Gastroesophageal sphincter (tissue), 4 donors: ENCODE data around the gene FNDC3A. TPM values are rescaled to one million over a fixed set of nuclear protein-coding genes. Genes with fewer than 3 reads are reported as not detected.

Experiments used
- ATAC-seq: fragments of 150-250 bp; one replicate; pipeline ENCODE4 v1.9.1; 2016; ENCODE audit warnings: mild to moderate bottlenecking, moderate library complexity
- H3K27ac ChIP-seq, 4 donors: fragments of 200-600 bp; sonication (generic) in 3 of 4; 1 replicate in 3 of 4; 2 replicates in 1 of 4; pipeline ENCODE4 v1.5.1; 2016 to 2019
- H3K27me3 ChIP-seq: fragments of 200-600 bp; sonication (generic); one replicate; pipeline ENCODE4 v1.5.1; 2019
- H3K36me3 ChIP-seq, 2 donors: fragments of 200-600 bp; sonication (generic); one replicate each; pipeline ENCODE4 v1.5.1; 2019; ENCODE audit warnings: control low read depth in 1 of 2
- H3K4me1 ChIP-seq, 3 donors: fragments of 200-600 bp; sonication (generic); 1 replicate in 2 of 3; 2 replicates in 1 of 3; pipeline ENCODE4 v1.5.1; 2016 to 2019; ENCODE audit warnings: control low read depth in 2 of 3
- H3K4me3 ChIP-seq, 2 donors: fragments of 200-600 bp; sonication (generic); one replicate each; pipeline ENCODE4 v1.5.1; 2019; ENCODE audit warnings: mild to moderate bottlenecking in 1 of 2, moderate library complexity in 1 of 2
- H3K9me3 ChIP-seq, 3 donors: fragments of 200-600 bp; sonication (generic); one replicate each; pipeline ENCODE4 v1.5.1; 2017 to 2019; ENCODE audit warnings: control low read depth in 2 of 3
- EP300 ChIP-seq: sonication (generic); formaldehyde crosslinking; IDR thresholded peaks from one replicate; pipeline ENCODE4 v1.6.1; 2017; ENCODE audit warnings: antibody characterized with exemption, mild to moderate bottlenecking
- POLR2A ChIP-seq, 2 donors: fragments of 450-650 bp; IDR thresholded peaks; one replicate each; pipeline ENCODE4 v1.6.1; 2017; ENCODE audit warnings: antibody characterized with exemption in 2 of 2, mild to moderate bottlenecking in 2 of 2, moderate library complexity in 1 of 2
- POLR2AphosphoS5 ChIP-seq: sonication (generic); formaldehyde crosslinking; IDR thresholded peaks from one replicate; pipeline ENCODE4 v1.6.1; 2017; ENCODE audit warnings: antibody characterized with exemption
- WGBS, 2 donors: methylation state at CpG; one replicate each; pipeline ENCODE4 v1.1.5; 2018; ENCODE audit warnings: low coverage in 1 of 2; 5-methylcytosine and 5-hydroxymethylcytosine counted together
- total RNA-seq, 4 donors: library from RNA; depleted of rRNA; stranded (reverse); fragments of >200 nt; gene quantifications; one replicate each; pipeline ENCODE4 v1.1.0, GENCODE V29; 2016
- TF ChIP-seq, protein P1 (sequence below), 4 experiments: fragments of 200-600 bp in 2 of 4; fragments of 450-650 bp in 2 of 4; sonication (generic) in 1 of 4; IDR thresholded peaks; one replicate each; pipeline ENCODE4 v1.5.1; 2017 to 2019; ENCODE audit warnings: antibody characterized with exemption in 4 of 4, mild to moderate bottlenecking in 2 of 4, moderate library complexity in 2 of 4

The FNDC3A gene
- total RNA-seq, 4 donors from 2014 or later, result 36.4 to 55.9 (median 47.8) TPM

DNA sequence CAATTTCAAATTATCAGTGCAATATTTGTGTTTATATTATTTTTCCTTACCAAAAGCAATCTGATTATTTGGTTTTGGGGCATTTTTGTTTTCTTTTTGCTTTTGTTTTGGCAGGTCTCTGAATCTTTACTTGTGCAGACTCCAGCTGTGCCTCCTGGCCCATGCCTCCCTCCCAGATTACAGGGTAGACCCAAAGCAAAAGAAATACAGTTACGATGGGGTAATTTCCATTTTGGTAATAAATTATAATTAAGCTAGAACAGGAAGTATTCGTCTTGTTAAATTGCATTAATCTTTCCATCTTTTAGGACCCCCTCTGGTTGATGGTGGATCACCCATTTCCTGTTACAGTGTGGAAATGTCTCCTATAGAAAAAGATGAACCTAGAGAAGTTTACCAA, 215.2 kb downstream of the FNDC3A start:
- no peaks in the 10 kb centered on the region for H3K9me3 ChIP-seq
- no peak overlapping the region for H3K4me3 ChIP-seq
- 78 to 82% methylated on average over 2 of the region's 2 CpGs for WGBS, 2 donors
- no peaks in the 10 kb centered on the region for H3K27me3 ChIP-seq
- TF ChIP-seq EP300 (no peak), POLR2AphosphoS5 (no peak), POLR2A (IDR thresholded peaks at IDR 0.05) (no peak)
- TF ChIP-seq, protein P1, sequence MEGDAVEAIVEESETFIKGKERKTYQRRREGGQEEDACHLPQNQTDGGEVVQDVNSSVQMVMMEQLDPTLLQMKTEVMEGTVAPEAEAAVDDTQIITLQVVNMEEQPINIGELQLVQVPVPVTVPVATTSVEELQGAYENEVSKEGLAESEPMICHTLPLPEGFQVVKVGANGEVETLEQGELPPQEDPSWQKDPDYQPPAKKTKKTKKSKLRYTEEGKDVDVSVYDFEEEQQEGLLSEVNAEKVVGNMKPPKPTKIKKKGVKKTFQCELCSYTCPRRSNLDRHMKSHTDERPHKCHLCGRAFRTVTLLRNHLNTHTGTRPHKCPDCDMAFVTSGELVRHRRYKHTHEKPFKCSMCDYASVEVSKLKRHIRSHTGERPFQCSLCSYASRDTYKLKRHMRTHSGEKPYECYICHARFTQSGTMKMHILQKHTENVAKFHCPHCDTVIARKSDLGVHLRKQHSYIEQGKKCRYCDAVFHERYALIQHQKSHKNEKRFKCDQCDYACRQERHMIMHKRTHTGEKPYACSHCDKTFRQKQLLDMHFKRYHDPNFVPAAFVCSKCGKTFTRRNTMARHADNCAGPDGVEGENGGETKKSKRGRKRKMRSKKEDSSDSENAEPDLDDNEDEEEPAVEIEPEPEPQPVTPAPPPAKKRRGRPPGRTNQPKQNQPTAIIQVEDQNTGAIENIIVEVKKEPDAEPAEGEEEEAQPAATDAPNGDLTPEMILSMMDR (IDR thresholded peaks at IDR 0.05), result no peak
- H3K4me1 ChIP-seq, result no peaks in the 10 kb centered on the region
- ATAC-seq, result no peak
- peaks cover 9 to 92% of the 10 kb centered on the region in 2 donors for H3K36me3 ChIP-seq
- no peak overlapping the region for H3K27ac ChIP-seq

DNA sequence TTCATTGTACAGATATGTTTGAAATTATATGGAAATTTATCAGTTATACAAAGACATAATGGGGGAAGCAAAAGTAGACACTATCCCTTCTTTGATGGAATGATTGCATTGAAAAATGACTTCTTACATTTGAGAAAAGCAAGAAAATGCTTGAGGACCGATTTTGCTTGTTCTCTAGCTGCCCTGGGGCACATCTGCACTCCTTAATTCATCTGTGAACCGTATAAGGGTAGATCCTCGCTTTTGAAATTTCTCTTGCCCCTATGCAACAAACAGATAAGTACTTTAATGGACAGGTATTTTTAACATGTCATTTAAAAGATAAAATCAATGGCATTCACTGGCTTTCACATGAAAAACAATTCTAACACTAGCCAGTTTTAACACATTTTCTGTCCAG, 230.9 kb downstream of the FNDC3A start:
- no peaks in the 10 kb centered on the region for H3K27me3 ChIP-seq
- TF ChIP-seq EP300 (no peak), POLR2AphosphoS5 (no peak), POLR2A (IDR thresholded peaks at IDR 0.05) (no peak)
- H3K9me3 ChIP-seq, result no peaks in the 10 kb centered on the region
- peaks cover 8 to 84% of the 10 kb centered on the region in 2 donors for H3K36me3 ChIP-seq
- 92 to 93% methylated on average over 3 of the region's 3 CpGs for WGBS, 2 donors
- no peak for ATAC-seq
- H3K4me1 ChIP-seq, result no peaks in the 10 kb centered on the region
- no peak overlapping the region for H3K27ac ChIP-seq
- no peak overlapping the region for H3K4me3 ChIP-seq

DNA sequence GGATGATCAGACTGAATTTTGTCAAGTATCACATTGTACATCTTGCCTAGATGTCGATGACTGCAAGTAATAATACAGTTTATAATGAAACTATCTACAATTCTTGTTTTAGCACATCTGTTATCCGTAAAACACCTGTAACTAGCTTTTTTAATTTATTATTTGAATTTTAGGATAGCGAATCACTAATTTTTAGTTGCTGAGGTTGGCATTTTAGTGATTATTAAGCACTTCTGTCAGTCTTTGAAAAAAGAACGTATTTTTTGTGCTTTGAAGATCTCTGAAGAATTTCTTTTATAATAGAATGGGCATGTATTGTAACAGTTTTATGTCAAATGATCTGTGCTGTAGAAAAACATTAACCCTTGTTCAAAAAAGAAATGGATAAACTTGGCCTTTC, 232.9 kb downstream of the FNDC3A start:
- TF ChIP-seq EP300, result no peak
- TF ChIP-seq, protein P1 (IDR thresholded peaks at IDR 0.05), result no peak
- no peak for TF ChIP-seq POLR2AphosphoS5
- no peak for TF ChIP-seq POLR2A (IDR thresholded peaks at IDR 0.05)
- WGBS, 2 donors, result 97 to 100% methylated on average over 4 of the region's 4 CpGs
- Histone ChIP-seq H3K36me3 (peaks cover 0 to 65% of the 10 kb centered on the region in 2 donors), H3K4me1 (no peaks in the 10 kb centered on the region), H3K27me3 (no peaks in the 10 kb centered on the region), H3K4me3 (no peak overlapping the region), H3K9me3 (no peaks in the 10 kb centered on the region), H3K27ac (no peak overlapping the region)
- ATAC-seq, result no peak

DNA sequence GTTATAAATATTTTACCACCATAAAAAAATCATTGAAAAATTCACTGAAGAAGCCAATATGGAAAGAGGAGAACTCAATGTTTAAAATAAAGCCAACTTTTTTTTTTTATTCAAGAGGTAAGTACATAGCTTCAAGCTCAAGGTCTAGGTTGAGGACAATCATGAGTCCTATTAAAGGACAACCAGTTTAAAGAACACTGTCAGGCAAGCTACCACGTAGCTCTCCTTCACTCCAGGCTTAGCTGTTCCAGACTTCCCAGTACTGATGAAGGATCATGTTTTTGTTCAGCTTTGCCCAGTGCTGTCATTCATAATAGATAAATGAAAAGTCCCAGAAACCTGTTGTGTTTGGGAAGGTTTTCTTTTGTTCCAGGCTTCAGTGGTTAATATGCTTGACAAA, 234.4 kb downstream of the FNDC3A start:
- H3K9me3 ChIP-seq, result no peaks in the 10 kb centered on the region
- TF ChIP-seq EP300 (no peak), POLR2A (IDR thresholded peaks at IDR 0.05) (no peak), POLR2AphosphoS5 (no peak)
- TF ChIP-seq, protein P1 (IDR thresholded peaks at IDR 0.05), result no peak
- no peak overlapping the region for H3K27ac ChIP-seq
- peaks cover 0 to 50% of the 10 kb centered on the region in 2 donors for H3K36me3 ChIP-seq
- H3K27me3 ChIP-seq, result no peaks in the 10 kb centered on the region
- 63 to 89% methylated on average over 1 of the region's 1 CpG for WGBS, 2 donors
- no peak for ATAC-seq
- H3K4me3 ChIP-seq, result no peak overlapping the region
- H3K4me1 ChIP-seq, result no peaks in the 10 kb centered on the region

DNA sequence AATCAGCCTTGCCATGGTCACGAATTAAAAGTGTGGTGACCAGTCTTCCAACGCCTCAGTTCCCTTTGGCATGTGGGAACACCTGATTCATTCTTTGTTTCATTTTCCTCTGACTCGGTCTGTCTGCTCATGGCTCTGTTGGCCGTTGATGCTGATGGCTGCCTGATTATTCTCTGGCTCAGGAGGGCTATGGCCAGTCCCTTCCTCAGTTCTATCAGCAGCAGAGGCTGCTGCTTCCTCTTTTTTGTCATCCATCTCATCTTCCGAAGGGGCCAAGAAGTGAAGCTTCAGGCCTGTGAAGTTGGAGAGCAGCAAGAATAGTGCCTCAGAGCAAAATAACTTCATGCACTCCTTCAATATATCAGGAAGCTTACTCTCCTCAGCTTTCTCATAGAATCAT, 235.0 kb downstream of the FNDC3A start:
- Histone ChIP-seq H3K9me3 (no peaks in the 10 kb centered on the region), H3K36me3 (peaks cover 0 to 44% of the 10 kb centered on the region in 2 donors), H3K4me1 (no peaks in the 10 kb centered on the region), H3K4me3 (no peak overlapping the region), H3K27ac (no peak overlapping the region), H3K27me3 (no peaks in the 10 kb centered on the region)
- 92 to 100% methylated on average over 1 to 5 of the region's 5 CpGs for WGBS, 2 donors
- TF ChIP-seq POLR2A (IDR thresholded peaks at IDR 0.05) (no peak), POLR2AphosphoS5 (no peak), EP300 (no peak)
- TF ChIP-seq, protein P1 (IDR thresholded peaks at IDR 0.05), result no peak
- ATAC-seq, result no peak
